Prostate gland (tissue), 2 donors: ENCODE results near the gene TFE3.

Source experiments
- POLR2A ChIP-seq: fragments of 450-650 bp; IDR thresholded peaks from one replicate; pipeline ENCODE4 v1.6.1; 2016; ENCODE audit warnings: antibody characterized with exemption, mild to moderate bottlenecking
- POLR2AphosphoS5 ChIP-seq: sonication (generic); formaldehyde crosslinking; IDR thresholded peaks from one replicate; pipeline ENCODE4 v1.6.1; 2017; ENCODE audit warnings: antibody characterized with exemption
- TF ChIP-seq, protein P1 (sequence below), 4 experiments: fragments of 200-600 bp in 2 of 4; fragments of 450-650 bp in 2 of 4; sonication (generic) in 2 of 4; IDR thresholded peaks; 1 replicate in 3 of 4; 2 replicates in 1 of 4; pipeline ENCODE4 v1.5.1; 2016 to 2019; ENCODE audit warnings: antibody characterized with exemption in 4 of 4, mild to moderate bottlenecking in 2 of 4, moderate library complexity in 2 of 4

DNA sequence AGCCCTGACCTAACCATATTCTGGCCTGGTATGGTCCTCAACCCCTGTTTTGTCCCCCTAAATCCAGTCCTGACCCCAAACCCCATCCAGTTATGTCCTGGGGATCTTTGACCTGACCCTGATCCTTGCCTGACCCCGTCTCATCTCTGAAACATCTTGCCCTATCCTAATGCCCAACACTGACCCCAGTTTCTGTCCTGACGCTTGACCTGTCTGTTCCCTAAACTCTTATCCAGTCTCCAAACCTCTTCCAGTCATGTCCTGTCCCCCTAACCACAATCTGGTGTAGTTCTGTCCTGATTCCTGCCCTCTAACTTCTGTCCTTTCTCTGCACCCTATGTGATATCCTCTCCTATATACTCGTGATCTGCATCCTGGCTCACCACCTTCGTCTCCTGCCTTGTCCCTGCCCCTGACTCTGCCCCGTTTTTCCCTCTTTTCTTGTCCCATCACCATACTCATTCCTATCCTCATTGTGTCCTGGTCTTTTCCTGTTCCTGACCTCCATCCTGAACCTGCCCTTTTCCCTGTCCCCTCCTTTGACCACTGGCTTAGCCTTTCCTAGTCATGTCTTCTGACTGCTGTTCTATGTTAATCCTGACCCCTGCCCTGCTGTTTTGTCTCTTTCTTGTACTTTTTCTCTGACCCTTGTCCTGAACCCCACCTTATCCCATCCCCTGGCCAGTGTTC, 11.1 kb upstream of the TFE3 start:
- TF ChIP-seq, protein P1, sequence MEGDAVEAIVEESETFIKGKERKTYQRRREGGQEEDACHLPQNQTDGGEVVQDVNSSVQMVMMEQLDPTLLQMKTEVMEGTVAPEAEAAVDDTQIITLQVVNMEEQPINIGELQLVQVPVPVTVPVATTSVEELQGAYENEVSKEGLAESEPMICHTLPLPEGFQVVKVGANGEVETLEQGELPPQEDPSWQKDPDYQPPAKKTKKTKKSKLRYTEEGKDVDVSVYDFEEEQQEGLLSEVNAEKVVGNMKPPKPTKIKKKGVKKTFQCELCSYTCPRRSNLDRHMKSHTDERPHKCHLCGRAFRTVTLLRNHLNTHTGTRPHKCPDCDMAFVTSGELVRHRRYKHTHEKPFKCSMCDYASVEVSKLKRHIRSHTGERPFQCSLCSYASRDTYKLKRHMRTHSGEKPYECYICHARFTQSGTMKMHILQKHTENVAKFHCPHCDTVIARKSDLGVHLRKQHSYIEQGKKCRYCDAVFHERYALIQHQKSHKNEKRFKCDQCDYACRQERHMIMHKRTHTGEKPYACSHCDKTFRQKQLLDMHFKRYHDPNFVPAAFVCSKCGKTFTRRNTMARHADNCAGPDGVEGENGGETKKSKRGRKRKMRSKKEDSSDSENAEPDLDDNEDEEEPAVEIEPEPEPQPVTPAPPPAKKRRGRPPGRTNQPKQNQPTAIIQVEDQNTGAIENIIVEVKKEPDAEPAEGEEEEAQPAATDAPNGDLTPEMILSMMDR (IDR thresholded peaks at IDR 0.05) = no peak
- TF ChIP-seq POLR2AphosphoS5 = no peak
- TF ChIP-seq POLR2A = no peak
